Measurements from ENCODE around the gene GAS6. TPM values are rescaled to one million over a fixed set of nuclear protein-coding genes. Genes with fewer than 3 reads are reported as not detected.

GAS6 gene
- total RNA-seq, 1 experiment from 2014 or later, result 49.4 TPM

DNA sequence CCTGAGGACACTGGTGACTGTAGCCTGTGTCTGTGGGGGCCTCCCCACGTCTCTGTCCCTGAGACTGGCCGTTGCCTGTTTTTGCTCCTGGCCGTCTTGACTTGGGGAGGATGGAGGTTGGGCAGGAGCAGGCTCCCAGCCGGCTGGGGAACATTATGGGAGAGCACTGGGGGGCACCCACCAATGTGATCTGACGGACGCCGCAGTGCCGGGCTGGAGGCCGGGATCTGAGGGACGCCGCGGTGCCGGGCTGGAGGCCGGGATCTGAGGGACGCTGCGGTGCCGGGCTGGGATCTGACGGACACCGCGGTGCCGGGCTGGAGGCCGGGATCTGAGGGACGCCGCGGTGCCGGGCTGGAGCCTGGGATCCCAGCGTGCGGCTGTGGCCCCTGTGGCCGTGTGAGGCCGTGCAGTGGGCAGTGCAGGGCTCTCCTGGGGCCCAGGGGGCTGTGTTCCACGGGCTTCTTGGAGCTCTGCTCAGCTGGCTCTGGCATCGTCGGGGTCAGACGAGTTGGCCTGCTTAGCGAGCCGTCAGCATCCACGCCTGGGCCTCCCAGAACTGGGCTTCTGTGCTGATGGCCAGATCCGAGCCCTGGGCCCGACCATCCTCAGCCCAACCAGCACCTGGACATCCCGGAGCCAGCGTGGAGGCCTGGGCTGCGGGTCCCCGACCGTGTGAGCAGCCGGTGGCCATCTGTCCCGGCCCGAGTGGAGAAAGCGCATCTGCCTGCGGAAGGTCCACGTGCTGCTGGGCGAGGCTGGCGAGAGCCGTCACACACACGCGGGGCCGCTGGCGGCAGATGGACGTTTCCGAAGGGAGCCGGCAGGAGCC is 45.8 kb downstream of the GAS6 start:
- Histone ChIP-seq H3K9ac (ENCODE audit: low read length) (no peak overlapping the region), H3K36me3 (ENCODE audit: control insufficient read depth in 1 of 2, insufficient read depth in 2 of 2, low read length in 2 of 2) (peaks cover 8 to 20% of the 10 kb centered on the region in 2 experiments; a peak in 2 of 4 replicates), H3K4me1 (ENCODE audit: control insufficient read depth in 1 of 2, insufficient read depth in 2 of 2, low read length in 2 of 2) (peaks cover 9 to 23% of the 10 kb centered on the region in 2 experiments), H3K27ac (ENCODE audit: low read depth, low read length) (no peak overlapping the region), H3K4me3 (replicated peaks in 1 of 2; ENCODE audit: low read depth in 1 of 2, low read length in 2 of 2) (no peak overlapping the region), H3K79me2 (ENCODE audit: insufficient read depth, low read length) (peaks cover 68% of the 10 kb centered on the region), H3K9me2 (ENCODE audit: insufficient read depth) (no peaks in the 10 kb centered on the region), H4K20me1 (ENCODE audit: insufficient read depth) (no peaks in the 10 kb centered on the region), H3K27me3 (ENCODE audit: insufficient read depth, low read length) (no peaks in the 10 kb centered on the region), H3K9me3 (ENCODE audit: control insufficient read depth in 1 of 2, insufficient read depth in 1 of 2, low read depth in 1 of 2, low read length in 2 of 2) (no peaks in the 10 kb centered on the region), H2AFZ (ENCODE audit: low read depth, low read length, poor library complexity, severe bottlenecking) (no peak overlapping the region), H3K4me2 (ENCODE audit: low read length) (no peak overlapping the region)
- BruUV-seq (replicated peaks), result no TSS peak
- ChIA-PET POLR2A (no interaction called here), RAD21 (ENCODE audit: low non-redundant PET in 1 of 2, low total read pairs in 2 of 2, uncharacterized antibody in 2 of 2, unreplicated experiment in 2 of 2) (no interaction called here), CTCF (no interaction called here)
- intact Hi-C loops (cut with micrococcal nuclease), result loop anchor here (1.0 kb wide), 1 partner anchor 408 kb away; no protein-coding TSS in a partner anchor
- DNase-seq (ENCODE audit: low read depth, low spot score) (no peak), ATAC-seq (no peak)
- TF ChIP-seq, protein P1, sequence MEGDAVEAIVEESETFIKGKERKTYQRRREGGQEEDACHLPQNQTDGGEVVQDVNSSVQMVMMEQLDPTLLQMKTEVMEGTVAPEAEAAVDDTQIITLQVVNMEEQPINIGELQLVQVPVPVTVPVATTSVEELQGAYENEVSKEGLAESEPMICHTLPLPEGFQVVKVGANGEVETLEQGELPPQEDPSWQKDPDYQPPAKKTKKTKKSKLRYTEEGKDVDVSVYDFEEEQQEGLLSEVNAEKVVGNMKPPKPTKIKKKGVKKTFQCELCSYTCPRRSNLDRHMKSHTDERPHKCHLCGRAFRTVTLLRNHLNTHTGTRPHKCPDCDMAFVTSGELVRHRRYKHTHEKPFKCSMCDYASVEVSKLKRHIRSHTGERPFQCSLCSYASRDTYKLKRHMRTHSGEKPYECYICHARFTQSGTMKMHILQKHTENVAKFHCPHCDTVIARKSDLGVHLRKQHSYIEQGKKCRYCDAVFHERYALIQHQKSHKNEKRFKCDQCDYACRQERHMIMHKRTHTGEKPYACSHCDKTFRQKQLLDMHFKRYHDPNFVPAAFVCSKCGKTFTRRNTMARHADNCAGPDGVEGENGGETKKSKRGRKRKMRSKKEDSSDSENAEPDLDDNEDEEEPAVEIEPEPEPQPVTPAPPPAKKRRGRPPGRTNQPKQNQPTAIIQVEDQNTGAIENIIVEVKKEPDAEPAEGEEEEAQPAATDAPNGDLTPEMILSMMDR (IDR thresholded peaks at IDR 0.05 in 2 of 3, conservative IDR thresholded peaks at IDR 0.05 in 1 of 3; ENCODE audit: borderline replicate concordance in 1 of 3, insufficient read depth in 1 of 3, low read depth in 2 of 3, low read length in 2 of 3), result no peak
- TF ChIP-seq, protein P2, sequence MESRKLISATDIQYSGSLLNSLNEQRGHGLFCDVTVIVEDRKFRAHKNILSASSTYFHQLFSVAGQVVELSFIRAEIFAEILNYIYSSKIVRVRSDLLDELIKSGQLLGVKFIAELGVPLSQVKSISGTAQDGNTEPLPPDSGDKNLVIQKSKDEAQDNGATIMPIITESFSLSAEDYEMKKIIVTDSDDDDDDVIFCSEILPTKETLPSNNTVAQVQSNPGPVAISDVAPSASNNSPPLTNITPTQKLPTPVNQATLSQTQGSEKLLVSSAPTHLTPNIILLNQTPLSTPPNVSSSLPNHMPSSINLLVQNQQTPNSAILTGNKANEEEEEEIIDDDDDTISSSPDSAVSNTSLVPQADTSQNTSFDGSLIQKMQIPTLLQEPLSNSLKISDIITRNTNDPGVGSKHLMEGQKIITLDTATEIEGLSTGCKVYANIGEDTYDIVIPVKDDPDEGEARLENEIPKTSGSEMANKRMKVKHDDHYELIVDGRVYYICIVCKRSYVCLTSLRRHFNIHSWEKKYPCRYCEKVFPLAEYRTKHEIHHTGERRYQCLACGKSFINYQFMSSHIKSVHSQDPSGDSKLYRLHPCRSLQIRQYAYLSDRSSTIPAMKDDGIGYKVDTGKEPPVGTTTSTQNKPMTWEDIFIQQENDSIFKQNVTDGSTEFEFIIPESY (IDR thresholded peaks at IDR 0.05; ENCODE audit: extremely low read depth, insufficient replicate concordance, low read length), result no peak
- TF ChIP-seq ELF1 (IDR thresholded peaks at IDR 0.05; ENCODE audit: borderline replicate concordance, low read depth) (no peak), POLR2A (IDR thresholded peaks at IDR 0.05; ENCODE audit: borderline replicate concordance, extremely low read depth, insufficient read depth, insufficient read length) (no peak), CEBPB (IDR thresholded peaks at IDR 0.05; ENCODE audit: low read depth) (no peak), ZFX (IDR thresholded peaks at IDR 0.05) (no peak), MAX (IDR thresholded peaks at IDR 0.05) (no peak), EGR1 (IDR thresholded peaks at IDR 0.05; ENCODE audit: low read depth) (no peak), SRF (IDR thresholded peaks at IDR 0.05; ENCODE audit: low read depth) (no peak), TCF7L2 (IDR thresholded peaks at IDR 0.05; ENCODE audit: borderline replicate concordance, extremely low read depth, insufficient read depth, insufficient read length) (no peak), JUND (IDR thresholded peaks at IDR 0.05) (no peak), EZH2phosphoT487 (IDR thresholded peaks at IDR 0.05; ENCODE audit: borderline replicate concordance) (no peak), ATF3 (IDR thresholded peaks at IDR 0.05) (no peak)

Measured in HCT116 (cell line).